HG03060 (cell line): ENCODE data around the gene PID1.
"Not testable (repeated sequence)": the region's sequence is repeated elsewhere in the genome, so short reads cannot be mapped to it uniquely, and the experiment has no call there.

Experiments used
- ATAC-seq: cut with Tn5 transposase; IDR thresholded peaks from one replicate; pipeline ENCODE4 v1.9.1; 2021; ENCODE audit warnings: low read depth, moderate number of reproducible peaks; ENCODE audit not compliant: unreplicated experiment

The PID1 gene

DNA sequence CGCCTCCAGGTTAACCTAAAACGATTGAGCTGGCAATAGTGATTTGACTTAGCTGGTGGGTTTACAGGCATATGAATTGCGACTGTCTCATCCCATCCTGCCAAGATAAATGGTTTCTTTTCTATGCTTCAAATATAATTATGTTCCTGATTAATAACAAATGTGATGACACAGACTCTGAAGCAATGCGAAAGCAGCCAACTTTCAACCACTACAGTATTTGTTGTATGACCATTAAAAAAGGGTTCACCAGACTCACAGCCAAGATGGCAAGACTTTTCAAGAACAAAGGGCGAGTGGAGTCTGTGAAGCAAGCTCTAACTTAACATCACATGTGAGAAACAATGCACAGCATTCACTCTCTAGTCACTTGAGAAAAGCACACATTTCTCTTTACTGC, 186.6 kb downstream of the PID1 start:
- no peak for ATAC-seq

DNA sequence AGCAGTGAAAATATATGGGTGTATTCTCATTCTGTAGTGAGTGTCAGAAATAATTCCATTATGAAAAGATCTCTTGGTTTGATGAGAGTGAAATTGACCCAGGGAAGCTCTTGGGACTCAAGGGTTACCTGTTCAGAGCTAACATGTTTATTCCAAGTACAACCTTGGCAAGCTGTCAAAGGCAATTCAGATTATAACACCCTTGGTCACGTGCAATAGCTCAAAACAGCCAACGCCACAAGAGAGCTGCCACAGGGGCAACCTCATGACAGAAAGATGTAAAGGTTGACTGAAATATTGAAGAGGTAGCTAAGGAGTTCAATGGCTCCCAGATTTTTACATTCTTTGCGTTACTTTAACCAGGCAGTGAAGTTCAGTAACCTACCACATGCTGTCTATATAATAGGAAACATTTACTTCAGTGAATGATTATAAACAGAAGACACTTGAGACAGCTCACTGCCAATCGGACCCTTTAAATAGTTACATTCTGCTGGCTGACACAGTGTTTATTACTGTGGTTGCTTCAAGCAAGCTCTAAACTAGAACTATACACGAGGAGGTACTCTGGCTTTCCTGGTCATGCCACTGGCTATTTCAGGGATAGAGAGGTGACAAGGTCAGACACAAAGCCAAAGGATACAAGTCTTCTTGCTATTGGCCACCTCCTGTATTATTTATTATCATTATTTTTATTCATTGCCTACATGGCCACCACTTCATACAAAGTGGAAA, 187.3 kb downstream of the PID1 start:
- ATAC-seq = no peak

DNA sequence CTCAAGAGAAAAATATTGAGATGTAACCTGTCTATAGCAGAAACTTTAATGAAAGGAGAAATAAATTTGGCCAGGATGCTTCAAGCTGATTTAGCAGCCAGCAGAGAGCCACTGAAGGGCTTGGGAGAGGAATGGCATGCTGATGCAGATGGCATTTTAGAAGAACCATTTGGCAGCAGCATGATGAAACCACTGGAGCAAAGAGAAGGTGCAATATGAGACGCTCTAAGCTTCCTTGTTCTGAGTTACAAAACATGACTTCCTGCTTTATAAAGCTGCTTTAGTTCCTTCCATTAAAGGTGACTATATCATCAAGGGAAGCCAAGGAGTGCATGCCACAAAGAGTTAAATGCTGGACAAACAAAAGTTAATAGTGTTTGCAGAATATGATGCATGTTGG, 189.7 kb downstream of the PID1 start:
- no peak for ATAC-seq

DNA sequence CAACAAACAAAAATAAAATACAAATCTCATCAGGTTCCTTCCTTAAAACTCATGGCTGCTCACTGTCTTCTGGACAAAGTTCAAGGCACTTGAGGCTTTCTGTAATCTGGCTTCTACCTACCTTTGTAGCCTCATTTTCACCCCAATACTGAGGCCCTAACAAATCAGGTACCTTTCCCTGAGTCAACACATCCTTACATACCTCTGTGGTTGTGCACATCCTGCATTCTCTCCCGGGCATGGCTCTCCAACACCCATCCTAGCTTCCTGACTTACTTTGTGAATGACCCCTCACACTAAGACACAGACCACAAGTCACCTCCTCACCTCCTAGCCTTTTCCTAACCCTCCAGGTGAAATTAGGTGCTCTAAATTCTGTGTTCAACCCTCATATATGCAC, 190.9 kb downstream of the PID1 start:
- no peak for ATAC-seq

DNA sequence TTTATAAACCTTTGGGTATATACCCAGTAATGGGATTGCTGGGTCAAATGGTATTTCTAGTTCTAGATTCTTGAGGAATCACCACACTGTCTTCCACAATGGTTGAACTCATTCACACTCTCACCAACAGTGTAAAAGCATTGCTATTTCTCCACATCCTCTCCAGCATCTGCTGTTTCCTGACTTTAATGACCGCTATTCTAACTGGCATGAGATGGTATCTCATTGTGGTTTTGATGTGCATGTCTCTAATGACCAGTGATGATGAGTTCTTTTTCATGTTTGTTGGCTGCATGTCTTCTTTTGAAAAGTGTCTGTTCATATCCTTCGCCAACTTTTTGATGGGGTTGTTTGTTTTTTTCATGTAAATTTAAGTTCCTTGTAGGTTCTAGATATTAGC, 194.2 kb downstream of the PID1 start:
- ATAC-seq = not testable (repeated sequence)

DNA sequence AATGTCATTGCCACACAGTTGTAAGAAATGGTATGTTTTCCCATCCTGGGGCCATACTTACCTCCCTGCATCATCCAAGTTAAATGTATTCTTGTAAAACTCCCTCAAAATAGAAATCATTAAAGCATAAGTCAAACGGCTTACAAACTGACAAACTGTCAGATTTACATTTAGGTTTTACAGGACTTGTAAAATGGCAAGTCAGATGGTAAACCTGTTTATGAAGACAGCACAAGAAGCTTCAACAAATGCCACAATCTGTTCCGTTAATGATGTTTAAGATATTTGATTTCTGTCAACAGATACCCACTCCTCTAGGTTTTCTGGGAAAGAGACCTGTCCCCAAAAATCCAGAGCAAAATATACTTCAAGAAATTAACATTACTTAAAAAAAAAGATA, 197.2 kb downstream of the PID1 start:
- ATAC-seq = no peak

DNA sequence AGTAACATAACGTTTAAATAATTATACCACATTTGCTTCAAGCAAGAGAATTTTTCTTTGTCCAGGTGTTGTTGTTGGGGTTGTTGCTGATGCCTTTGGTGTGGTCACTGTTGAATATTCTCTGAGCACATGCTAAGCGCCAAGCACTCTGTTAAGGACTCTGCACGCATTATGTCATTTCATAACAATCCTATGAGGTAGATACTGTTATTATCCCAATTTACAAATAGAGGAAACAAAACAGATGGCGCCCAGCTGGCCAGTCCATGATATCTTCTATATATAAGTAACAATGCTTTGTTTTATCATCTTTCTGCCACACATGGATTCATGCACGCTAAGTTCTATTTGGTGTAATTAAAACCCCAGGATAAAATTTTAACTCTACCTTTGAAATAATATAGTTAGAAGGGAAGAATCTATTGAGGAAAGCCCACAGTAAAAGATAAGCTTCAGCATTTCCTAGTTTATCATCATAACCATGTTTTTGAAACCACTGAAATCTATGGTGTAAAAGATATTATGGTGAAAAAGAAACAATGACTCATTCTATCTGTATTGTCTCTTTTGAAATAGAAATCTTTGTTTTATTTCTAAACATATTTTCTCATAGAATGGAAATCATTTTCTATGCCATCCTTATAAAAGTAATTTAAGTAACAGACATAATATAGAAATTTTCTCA, 199.7 kb downstream of the PID1 start:
- ATAC-seq = no peak

DNA sequence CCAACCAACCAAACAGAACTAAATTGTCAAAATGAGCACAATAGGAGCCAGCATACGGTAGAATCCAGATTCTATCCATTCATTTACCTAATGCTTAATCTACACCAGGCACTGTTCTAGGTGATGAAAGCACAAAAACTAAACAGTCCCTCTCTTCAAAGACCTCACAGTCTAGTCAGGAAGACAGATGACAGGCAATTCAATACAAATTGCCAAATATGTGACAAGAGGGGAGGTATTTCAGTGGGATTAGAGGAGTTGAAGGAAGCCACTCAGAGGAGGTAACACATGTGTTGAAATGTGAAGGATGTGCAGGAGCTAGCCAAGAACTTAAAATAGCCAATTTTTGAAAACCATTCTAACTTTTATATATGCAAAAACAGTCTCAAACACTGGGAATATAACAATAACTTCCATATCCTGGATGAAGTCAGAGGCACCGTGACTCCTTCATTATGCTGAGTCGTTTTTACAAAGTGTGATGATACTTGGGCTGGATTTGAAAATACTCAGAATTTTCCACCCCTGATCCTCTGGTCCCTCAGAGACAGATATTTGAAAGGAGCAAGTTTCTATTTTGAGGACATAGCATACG, 204.9 kb downstream of the PID1 start:
- no peak for ATAC-seq

DNA sequence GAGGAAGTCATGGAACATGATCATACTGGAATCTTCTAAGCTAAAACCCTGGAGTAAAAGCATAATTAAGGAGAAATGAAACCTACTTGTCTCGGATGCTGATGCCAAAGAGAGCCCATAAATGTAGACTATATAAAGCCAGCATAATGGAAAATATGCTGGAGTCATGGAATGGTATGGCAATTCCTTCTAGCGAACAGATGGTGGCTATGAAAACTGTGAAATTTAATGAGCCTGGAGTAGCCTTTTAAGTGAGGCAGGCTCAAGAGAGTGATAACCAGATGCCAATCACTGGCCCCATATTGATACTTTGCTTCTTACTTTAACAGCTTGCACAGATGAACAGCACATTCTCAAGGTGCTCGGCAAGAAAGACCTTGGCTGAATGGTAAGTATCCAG, 206.3 kb downstream of the PID1 start:
- no peak for ATAC-seq

DNA sequence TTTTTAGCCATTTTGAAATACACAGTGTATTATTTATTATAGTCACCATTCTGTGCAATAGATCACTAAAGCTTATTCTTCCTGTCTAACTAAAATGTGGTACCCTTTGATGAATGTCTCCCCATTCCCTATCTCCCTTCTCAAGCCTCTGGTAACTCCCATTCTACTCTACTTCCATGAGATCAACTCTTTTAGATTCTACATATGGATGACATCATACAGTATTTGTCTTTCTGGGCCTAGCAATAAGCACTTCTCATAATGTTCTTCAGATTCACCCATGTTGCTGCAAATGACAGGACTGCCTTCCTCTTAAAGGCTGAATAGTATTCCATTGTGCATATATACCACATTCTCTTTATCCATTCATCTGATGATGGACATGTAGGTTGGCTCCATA, 210.9 kb downstream of the PID1 start:
- no peak for ATAC-seq

DNA sequence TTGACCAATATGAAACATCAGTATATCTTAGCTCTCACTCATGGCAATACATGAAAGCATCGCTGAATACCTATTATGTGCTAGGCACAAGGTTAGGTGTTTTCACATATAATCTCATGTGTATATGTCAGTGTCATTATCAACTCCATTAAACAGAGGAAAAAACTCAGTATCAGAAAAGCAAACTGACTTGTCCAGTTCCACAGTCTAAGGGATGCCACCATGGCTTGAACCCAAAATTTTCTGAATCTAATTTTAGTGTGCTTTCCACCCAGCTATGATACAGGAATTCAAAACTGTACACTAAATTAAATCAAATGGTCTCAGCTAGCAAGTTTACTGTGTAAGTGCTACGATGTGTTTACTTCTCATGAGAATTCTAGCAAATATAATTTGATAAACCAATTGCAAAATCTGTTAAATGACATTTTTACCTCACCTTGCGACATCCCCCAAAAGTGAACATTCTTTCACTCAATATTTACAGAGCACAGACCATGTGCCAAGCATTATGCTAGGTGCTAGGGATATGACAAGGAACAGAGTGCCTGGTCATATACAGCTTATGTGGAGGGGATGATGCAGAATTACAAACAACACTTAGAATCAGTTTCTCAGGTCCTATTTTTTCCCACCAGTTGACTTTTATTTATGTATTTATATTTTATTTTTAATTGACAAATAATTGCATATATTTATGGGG, 211.6 kb downstream of the PID1 start:
- ATAC-seq = no peak

DNA sequence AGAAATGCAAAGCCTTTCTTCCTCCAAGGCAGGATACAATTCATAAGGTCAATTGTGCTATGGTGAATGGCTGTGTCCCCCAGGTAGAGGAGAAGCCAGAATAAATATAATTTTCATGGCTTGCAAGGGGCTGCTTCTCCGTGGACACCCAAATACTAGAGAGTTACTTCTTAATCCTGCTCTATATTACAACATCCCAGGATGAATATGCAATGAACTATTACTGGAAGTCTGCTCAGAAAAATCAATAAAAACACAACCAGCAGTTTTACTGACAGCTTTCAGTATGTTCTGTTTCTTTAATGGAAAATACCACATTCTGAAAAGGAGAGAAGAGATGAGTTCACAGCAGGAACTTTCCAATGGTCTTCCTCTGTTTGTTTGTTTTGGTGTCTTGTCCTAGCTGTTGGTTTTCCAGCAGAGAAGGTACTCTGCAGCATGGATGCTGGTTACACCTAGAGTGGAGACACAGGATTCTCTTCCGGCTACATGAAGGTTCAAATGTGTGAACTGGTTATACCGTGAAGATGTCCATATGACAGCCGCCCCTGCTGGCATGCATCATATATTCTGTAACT, 213.0 kb downstream of the PID1 start:
- ATAC-seq = no peak

DNA sequence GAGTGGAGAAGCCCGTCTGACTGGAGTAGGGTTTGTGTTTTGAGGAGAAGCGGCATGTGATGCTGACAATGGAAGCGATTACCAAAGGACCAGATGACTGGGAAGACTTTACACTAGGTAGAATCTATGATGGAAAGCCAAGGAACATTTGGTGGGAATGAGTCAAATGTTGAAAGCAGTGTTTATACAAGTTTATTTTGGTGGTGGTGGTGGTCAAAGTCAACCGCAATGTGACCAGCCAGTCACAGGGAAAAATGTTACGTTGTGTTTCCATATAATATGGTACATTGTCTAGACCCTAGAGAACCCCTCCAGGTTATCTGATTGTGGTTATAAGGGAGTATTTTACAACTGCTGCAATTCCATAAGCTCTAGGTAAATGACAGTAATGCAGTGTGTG, 216.8 kb downstream of the PID1 start:
- no peak for ATAC-seq

DNA sequence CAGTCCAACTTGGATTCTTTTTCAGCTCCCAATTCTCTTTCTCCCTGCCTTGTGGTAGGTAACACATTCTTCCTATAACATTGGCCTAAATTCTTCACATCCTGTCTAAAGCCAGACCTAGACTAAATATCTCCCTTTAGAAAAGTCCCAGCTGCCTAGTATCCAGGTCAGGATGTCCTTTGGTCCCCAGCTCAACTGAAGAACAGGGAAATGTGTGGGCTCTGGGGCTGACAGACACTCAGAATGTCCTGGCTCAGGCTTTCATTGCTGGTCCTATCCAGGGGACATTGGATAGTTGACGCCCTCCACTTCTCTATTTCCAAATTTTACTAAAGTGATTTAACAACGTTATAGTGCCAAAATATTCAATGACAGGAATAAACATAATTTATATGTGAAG, 219.3 kb downstream of the PID1 start:
- no peak for ATAC-seq

DNA sequence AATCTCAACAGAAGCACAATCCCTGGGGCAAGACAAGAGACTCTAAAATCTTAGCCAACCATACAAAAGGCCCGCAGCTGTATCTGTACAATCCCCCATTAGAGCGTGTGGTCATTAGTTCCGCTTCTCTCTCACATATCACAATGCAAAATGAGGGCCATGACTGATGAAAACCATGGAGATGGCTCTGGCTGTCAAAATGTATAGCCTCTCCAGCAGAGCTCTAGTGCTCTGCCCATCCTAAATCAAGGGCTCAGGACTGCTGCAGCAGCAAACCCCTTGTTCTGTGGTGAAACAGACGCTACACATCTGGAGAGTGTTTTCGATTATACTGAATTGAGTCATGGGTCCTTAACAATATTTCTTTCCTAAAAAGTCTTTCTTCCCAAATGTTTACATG, 221.0 kb downstream of the PID1 start:
- no peak for ATAC-seq

DNA sequence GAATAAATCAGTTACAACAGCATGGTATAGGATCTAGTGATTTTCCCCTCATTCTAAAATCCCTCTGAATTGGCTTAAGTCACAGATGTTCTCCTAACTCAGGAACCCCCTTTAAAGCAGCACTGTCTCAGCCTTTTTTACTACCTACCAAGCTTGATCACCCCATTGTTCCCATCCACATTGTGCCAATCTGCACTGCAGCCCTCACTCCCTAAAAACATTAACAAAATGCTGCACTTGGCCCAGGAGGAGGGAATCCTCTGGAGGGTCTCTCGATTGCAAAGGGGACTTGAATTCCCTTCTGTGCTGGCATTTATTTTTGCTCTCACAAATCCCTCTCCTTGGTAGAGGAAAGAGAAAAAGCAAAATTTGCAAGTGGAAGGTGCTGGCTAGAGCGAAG, 223.0 kb downstream of the PID1 start:
- no peak for ATAC-seq

DNA sequence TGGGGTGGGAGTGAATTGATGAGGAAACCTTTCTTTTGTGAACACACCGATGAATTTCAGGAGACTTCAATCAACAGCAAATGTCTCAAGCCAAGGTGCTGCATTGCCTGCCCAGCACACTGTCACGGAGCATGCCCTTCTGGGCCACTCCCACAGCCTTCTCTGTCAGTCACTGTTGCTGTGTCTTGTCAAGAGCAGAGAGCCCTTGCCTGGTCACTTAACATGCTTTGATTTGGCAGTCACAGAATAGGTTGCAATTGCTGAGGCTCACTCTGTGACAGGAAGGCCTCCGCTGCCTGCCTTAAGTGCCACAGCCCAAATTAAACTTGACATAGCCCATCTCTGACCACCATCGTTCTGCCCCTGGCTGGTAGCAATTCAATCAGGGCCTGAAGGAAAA, 225.4 kb downstream of the PID1 start:
- no peak for ATAC-seq

DNA sequence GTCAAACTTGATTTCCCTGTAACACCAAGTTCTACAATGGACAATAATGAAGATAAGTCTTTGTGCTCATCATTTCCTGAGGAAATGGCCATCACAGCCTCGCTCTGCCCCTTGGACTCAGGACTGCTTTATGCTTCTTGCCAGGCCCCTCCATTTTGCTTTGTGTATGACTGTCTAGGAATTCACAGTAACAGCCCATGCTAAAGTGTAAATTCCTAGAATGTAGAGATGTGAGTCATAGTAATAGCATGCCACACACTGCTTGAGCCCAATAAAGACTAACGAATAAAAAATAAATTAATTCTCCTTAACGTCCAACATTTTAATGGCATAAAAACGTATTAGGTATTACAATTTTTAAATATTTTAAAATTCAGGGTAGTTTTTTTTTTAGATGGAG, 226.5 kb downstream of the PID1 start:
- ATAC-seq = no peak

DNA sequence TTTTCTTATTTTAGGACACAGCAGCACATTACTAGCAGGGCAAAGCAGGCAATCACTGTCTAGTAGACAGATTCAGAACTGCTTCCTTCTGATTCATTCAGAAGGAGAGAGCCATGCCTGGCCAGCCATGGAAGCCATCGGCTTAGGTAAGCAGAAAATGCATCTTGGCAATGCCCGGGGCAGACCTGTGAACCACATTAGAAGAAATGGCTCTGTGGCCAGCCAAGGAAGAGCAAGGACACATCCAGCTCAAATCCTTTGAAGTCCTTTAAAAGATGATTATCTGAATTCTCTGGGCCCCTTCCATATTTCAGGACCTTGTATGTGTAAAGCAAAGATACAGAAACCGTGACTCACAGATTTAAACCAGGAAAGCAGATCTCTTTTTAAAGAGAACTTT, 227.4 kb downstream of the PID1 start:
- no peak for ATAC-seq

DNA sequence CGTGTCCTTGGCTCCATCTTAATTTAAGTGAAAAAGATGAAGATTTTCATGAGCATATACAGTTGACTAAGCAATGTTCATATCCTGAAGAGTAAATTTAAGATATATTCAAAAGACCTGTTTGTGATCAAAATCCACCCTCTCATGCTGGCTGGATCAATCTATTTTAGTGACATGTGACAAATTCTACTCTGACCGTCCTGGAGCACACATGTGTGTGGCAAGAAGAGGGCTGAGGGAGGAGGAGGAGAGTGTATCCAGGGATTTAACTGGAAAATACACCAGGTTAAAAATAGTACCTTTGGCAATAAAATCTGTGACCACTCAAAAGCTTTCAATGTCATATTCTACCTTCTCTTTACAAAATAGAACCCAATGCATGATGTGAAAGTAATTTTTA, 228.7 kb downstream of the PID1 start:
- ATAC-seq = no peak

DNA sequence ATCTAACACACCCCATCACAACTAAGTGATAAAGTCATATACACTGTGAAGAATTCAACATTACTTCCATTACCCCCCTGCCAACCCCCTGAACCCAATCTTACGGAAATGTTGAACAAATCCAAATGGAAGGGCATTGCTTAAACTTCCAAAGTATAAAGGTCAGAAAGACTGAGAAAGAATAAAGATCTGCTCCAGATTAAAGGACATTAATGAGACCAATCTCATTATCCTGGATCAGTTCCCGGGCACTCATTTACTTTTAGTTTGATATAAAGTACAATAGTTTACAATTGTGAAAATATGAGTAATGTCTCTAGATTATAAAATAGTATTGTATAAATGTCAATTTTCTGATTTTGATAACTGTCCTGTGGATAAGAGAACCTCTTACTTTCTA, 229.4 kb downstream of the PID1 start:
- ATAC-seq = no peak
